A673 (cell line): Measurements from ENCODE around the gene ACKR3. TPM values are rescaled to one million over a fixed set of nuclear protein-coding genes. Genes with fewer than 3 reads are reported as not detected.

Experiments
- BruUV-seq: library from RNA; stranded (reverse); fragments of 400-500 nt; replicated peaks from 2 replicates; lab custom pipeline; 2021; lab: Mats Ljungman, UMichigan
- CTCF ChIA-PET: fragments of 300-600 bp; sonication (Branson Sonifier 250); formaldehyde crosslinking; loops from one replicate; lab custom pipeline; 2022; ENCODE audit warnings: antibody characterized with exemption; lab: Charles Lee
- POLR2A ChIA-PET: fragments of 300-600 bp; sonication (Branson Sonifier 250); formaldehyde crosslinking; loops from one replicate; lab custom pipeline; 2022; ENCODE audit warnings: antibody characterized with exemption; ENCODE audit not compliant: low non-redundant PET; lab: Charles Lee
- DNase-seq: peaks from one replicate; pipeline ENCODE4 v3.0.0-alpha.2; 2015; ENCODE audit warnings: low spot score
- H3K27ac ChIP-seq: fragments of 200-600 bp; sonication (generic); 2 replicates; pipeline ENCODE4 v1.5.1; 2016; ENCODE audit warnings: mixed run types, low read depth, mild to moderate bottlenecking, mixed read lengths, antibody characterized with exemption, low read length; ENCODE audit not compliant: poor library complexity, severe bottlenecking
- H3K27me3 ChIP-seq: fragments of 200-600 bp; sonication (generic); replicated peaks from 2 replicates; pipeline ENCODE4 v1.6.1; 2017; ENCODE audit warnings: mixed run types, low read depth, mild to moderate bottlenecking, mixed read lengths, antibody characterized with exemption, low read length; ENCODE audit not compliant: insufficient read depth, poor library complexity
- H3K36me3 ChIP-seq: fragments of 200-600 bp; sonication (generic); 2 replicates; pipeline ENCODE4 v1.6.1; 2016; ENCODE audit warnings: mixed run types, mild to moderate bottlenecking, mixed read lengths, antibody characterized with exemption, low read length; ENCODE audit not compliant: insufficient read depth, poor library complexity, severe bottlenecking
- H3K4me1 ChIP-seq: fragments of 200-600 bp; sonication (generic); 2 replicates; pipeline ENCODE4 v1.6.1; 2017; ENCODE audit warnings: mixed run types, mild to moderate bottlenecking, mixed read lengths, antibody characterized with exemption, low read length; ENCODE audit not compliant: insufficient read depth, poor library complexity, severe bottlenecking
- H3K4me3 ChIP-seq: fragments of 200-600 bp; sonication (generic); 2 replicates; pipeline ENCODE4 v1.5.1; 2016; ENCODE audit warnings: low read depth, mixed run types, mild to moderate bottlenecking, mixed read lengths, low read length; ENCODE audit not compliant: poor library complexity, severe bottlenecking
- H3K9me3 ChIP-seq: fragments of 200-600 bp; sonication (generic); 2 replicates; pipeline ENCODE4 v1.6.1; 2016; ENCODE audit warnings: mixed run types, low read depth, mild to moderate bottlenecking, mixed read lengths, antibody characterized with exemption, low read length; ENCODE audit not compliant: poor library complexity, severe bottlenecking
- EZH2 ChIP-seq: fragments of 200-600 bp; sonication (generic); IDR thresholded peaks from 2 replicates; pipeline ENCODE4 v1.6.1; 2017; ENCODE audit warnings: borderline replicate concordance, low read depth, mild to moderate bottlenecking, mixed read lengths, antibody characterized with exemption, low read length; ENCODE audit not compliant: poor library complexity, severe bottlenecking
- intact Hi-C: fragments of 100-400 bp; cut with micrococcal nuclease; formaldehyde crosslinking; loops from one replicate; pipeline ENCODE4 v1.10.0; 2022; ENCODE audit not compliant: unreplicated experiment
- total RNA-seq: library from RNA; stranded (reverse); gene quantifications from 2 replicates; pipeline ENCODE4 v1.2.3, GENCODE V29; 2021
- TF ChIP-seq, protein P1 (sequence below): fragments of 300-800, 200-600 bp; sonication (generic); conservative IDR thresholded peaks from 2 replicates; pipeline ENCODE4 v1.5.1; 2017; ENCODE audit warnings: low read depth, mild to moderate bottlenecking, antibody characterized with exemption, low read length, moderate library complexity, mixed read lengths

Gene ACKR3
- total RNA-seq, 1 experiment from 2014 or later = 0.52 TPM

GRCh38 chr2:236600892-236601291 lies 31.3 kb downstream of the ACKR3 start:
- no peak for DNase-seq
- ChIA-PET CTCF (no interaction called here), POLR2A (no interaction called here)
- H3K4me3 ChIP-seq = no peak overlapping the region
- H3K27me3 ChIP-seq = peaks cover 40% of the 10 kb centered on the region
- intact Hi-C loops = no loop called here
- no TSS peak for BruUV-seq
- no peak overlapping the region for H3K27ac ChIP-seq
- no peak for TF ChIP-seq EZH2
- TF ChIP-seq, protein P1, sequence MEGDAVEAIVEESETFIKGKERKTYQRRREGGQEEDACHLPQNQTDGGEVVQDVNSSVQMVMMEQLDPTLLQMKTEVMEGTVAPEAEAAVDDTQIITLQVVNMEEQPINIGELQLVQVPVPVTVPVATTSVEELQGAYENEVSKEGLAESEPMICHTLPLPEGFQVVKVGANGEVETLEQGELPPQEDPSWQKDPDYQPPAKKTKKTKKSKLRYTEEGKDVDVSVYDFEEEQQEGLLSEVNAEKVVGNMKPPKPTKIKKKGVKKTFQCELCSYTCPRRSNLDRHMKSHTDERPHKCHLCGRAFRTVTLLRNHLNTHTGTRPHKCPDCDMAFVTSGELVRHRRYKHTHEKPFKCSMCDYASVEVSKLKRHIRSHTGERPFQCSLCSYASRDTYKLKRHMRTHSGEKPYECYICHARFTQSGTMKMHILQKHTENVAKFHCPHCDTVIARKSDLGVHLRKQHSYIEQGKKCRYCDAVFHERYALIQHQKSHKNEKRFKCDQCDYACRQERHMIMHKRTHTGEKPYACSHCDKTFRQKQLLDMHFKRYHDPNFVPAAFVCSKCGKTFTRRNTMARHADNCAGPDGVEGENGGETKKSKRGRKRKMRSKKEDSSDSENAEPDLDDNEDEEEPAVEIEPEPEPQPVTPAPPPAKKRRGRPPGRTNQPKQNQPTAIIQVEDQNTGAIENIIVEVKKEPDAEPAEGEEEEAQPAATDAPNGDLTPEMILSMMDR = no peak
- no peaks in the 10 kb centered on the region for H3K36me3 ChIP-seq
- H3K9me3 ChIP-seq = no peaks in the 10 kb centered on the region
- H3K4me1 ChIP-seq = no peaks in the 10 kb centered on the region

- Histone ChIP-seq H3K27me3 (peaks cover 42% of the 10 kb centered on the region), H3K36me3 (no peaks in the 10 kb centered on the region), H3K27ac (no peak overlapping the region), H3K4me3 (no peak overlapping the region), H3K9me3 (no peaks in the 10 kb centered on the region), H3K4me1 (no peaks in the 10 kb centered on the region)
- DNase-seq = no peak
- no TSS peak for BruUV-seq
- TF ChIP-seq EZH2 = no peak
- TF ChIP-seq, protein P1 = no peak
- ChIA-PET POLR2A (no interaction called here), CTCF (no interaction called here)
- intact Hi-C loops = no loop called here
Observed at GRCh38 chr2:236601316-236602202, 31.9 kb downstream of the ACKR3 start.

DNA sequence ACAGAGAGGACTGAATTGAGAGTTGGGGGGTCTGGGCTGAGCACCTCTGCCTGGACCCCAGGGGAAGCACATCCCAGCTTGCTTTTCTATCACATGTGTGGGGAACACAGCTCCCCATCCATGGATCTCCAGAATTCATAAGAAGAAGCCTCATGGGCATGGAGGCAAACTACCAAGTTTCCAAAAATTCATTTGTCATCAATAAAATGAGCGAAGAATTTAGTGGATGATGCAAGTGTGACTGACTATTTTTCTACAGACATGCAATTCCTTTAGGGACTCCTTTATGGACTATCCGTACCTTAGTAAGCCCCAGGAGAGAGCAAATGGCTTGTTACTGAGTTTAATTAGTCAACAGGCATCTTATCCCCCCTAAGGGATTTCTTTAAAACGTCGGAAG lies 33.1 kb downstream of the ACKR3 start:
- BruUV-seq = no TSS peak
- intact Hi-C loops = no loop called here
- TF ChIP-seq EZH2 = no peak
- TF ChIP-seq, protein P1 = no peak
- ChIA-PET POLR2A (no interaction called here), CTCF (no interaction called here)
- no peak overlapping the region for H3K4me3 ChIP-seq
- no peaks in the 10 kb centered on the region for H3K36me3 ChIP-seq
- H3K27ac ChIP-seq = no peak overlapping the region
- no peaks in the 10 kb centered on the region for H3K4me1 ChIP-seq
- peaks cover 42% of the 10 kb centered on the region for H3K27me3 ChIP-seq
- DNase-seq = no peak
- no peaks in the 10 kb centered on the region for H3K9me3 ChIP-seq
